HFFc6 (cell line): Measurements from ENCODE around the gene HOXB7. TPM values are rescaled to one million over a fixed set of nuclear protein-coding genes. Genes with fewer than 3 reads are reported as not detected.

Source experiments
- DNase-seq: peaks from one replicate; pipeline ENCODE4 v3.0.0-alpha.2; 2018
- H3K27ac Mint-ChIP-seq: 2 replicates; pipeline ENCODE4 v1.8.0; 2020; ENCODE audit warnings: mild to moderate bottlenecking, mixed read lengths
- H3K27me3 Mint-ChIP-seq: 2 replicates; pipeline ENCODE4 v1.8.0; 2021; ENCODE audit warnings: mild to moderate bottlenecking, moderate library complexity, mixed read lengths; ENCODE audit not compliant: insufficient read depth
- H3K36me3 Mint-ChIP-seq: 2 replicates; pipeline ENCODE4 v1.8.0; 2021; ENCODE audit warnings: low read depth, mixed read lengths
- H3K4me1 Mint-ChIP-seq: 2 replicates; pipeline ENCODE4 v1.8.0; 2020; ENCODE audit warnings: low read depth, mixed read lengths
- H3K4me3 Mint-ChIP-seq: 2 replicates; pipeline ENCODE4 v1.8.0; 2020; ENCODE audit warnings: mild to moderate bottlenecking, moderate library complexity, mixed read lengths
- H3K9me3 Mint-ChIP-seq: 2 replicates; pipeline ENCODE4 v1.8.0; 2020; ENCODE audit warnings: mild to moderate bottlenecking, mixed read lengths
- total RNA-seq, 6 experiments: library from RNA; stranded (reverse); fragmentation: NEBNext Ultra II Directional; extraction: Animal tissue kit (Norgen Biotek cat#: 25700); gene quantifications; 2 replicates in 1 of 6; 3 replicates in 5 of 6; pipeline ENCODE4 v1.2.3, GENCODE V29; 2021
- TF ChIP-seq, protein P1 (sequence below): fragments of 200-600 bp; sonication (generic); IDR thresholded peaks from 2 replicates; pipeline ENCODE4 v1.5.0; 2021; ENCODE audit warnings: antibody characterized with exemption, mild to moderate bottlenecking

Gene HOXB7
- total RNA-seq, 6 experiments from 2014 or later = not detected

DNA sequence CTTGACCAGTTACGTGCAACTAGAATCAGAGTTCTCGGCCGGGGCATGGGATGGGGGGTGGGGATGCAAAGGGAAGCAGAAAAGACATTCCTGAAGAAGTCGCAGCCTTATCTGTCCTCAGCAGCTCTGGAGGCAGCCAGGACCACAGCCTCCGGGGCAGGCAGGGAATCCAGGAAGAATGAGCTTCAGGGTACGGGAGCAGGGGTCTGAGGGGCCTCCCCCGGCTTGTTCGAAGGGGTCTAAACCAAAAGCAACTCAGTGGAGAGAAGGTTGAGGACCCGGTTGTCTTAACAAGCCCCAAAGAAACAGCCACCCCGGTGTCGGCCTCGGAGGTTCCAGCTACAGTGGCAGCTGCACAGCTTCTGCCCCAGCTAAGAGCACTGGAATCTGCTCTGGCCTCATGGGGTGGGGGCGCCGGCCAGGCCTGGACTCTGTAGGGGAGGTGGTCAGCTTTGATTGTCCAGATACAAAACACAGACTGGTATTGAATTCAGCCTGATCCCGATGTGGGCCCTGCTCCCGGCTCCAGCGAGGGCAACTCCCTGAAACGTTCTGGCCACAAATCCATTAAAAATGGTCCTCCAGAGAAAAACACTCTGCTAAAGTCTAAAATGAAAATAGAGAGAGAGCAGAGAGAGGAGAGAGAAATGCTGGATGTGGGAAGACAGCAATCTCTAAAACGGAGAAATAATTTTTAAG, 40.3 kb downstream of the HOXB7 start:
- Mint-ChIP-seq H3K4me1 (no peaks in the 10 kb centered on the region; the same call in 1 of the 2 replicates), H3K9me3 (no peaks in the 10 kb centered on the region), H3K27me3 (peaks cover 35% of the 10 kb centered on the region), H3K4me3 (peak overlapping the region; percentile 58; the same call in 1 of the 2 replicates), H3K27ac (no peak overlapping the region), H3K36me3 (no peaks in the 10 kb centered on the region)
- TF ChIP-seq, protein P1, sequence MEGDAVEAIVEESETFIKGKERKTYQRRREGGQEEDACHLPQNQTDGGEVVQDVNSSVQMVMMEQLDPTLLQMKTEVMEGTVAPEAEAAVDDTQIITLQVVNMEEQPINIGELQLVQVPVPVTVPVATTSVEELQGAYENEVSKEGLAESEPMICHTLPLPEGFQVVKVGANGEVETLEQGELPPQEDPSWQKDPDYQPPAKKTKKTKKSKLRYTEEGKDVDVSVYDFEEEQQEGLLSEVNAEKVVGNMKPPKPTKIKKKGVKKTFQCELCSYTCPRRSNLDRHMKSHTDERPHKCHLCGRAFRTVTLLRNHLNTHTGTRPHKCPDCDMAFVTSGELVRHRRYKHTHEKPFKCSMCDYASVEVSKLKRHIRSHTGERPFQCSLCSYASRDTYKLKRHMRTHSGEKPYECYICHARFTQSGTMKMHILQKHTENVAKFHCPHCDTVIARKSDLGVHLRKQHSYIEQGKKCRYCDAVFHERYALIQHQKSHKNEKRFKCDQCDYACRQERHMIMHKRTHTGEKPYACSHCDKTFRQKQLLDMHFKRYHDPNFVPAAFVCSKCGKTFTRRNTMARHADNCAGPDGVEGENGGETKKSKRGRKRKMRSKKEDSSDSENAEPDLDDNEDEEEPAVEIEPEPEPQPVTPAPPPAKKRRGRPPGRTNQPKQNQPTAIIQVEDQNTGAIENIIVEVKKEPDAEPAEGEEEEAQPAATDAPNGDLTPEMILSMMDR = no peak
- DNase-seq = no peak

DNA sequence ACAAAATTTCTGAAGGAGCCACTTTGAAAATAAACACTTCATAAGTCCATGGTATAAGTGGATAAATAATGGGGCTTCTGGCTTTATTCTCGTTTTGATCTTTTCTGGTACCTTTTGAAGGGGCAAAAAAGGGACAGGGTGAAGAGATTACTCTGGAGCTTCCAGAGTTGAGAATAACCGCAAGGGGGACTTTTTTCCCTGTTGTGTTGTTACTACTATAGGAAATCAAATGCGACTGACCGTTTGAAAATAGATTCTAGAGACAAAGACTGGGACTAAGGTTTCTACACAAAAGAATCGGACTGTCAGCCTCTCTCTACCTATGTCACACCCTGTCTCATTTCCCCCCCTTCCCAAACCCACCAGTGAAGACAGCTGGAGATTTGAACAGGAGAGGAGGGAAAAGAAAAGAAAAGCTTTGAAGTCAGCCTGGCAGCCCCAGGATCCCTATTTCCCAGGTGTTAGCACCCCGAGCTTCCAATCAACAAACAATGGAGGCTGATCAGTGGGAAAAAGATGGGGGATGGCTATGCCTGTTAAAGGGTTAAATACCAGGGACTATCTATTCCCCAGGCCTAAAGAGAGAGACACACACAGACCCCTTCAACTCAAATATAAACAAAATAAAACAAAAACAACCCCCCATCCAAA, 41.0 kb downstream of the HOXB7 start:
- TF ChIP-seq, protein P1 = 0 out of 2 replicates have a peak, but pooled peaks have one; percentile 14
- Mint-ChIP-seq H3K4me1 (no peaks in the 10 kb centered on the region; the same call in 1 of the 2 replicates), H3K36me3 (no peaks in the 10 kb centered on the region), H3K9me3 (no peaks in the 10 kb centered on the region), H3K4me3 (no peak overlapping the region), H3K27ac (no peak overlapping the region), H3K27me3 (peaks cover 29% of the 10 kb centered on the region)
- DNase-seq = no peak

DNA sequence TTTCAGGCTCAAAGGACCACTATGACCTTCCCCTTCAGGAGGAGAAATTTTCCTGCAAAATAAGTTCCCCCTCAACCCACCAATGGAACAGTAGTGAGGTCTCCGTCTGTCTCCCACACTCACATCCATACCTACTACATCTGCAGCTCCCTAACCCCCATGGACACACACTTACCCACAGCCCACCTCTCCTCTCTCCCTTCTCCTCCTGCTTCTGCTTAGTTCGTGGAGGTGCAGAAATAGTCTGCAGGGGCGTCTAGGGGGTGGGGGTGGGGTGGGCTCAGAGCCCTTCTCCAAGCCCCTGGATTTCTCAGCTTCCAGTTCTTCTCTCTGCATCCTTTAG, 41.6 kb downstream of the HOXB7 start:
- Mint-ChIP-seq H3K36me3 (no peaks in the 10 kb centered on the region), H3K27me3 (peaks cover 27% of the 10 kb centered on the region), H3K4me3 (no peak overlapping the region), H3K9me3 (no peaks in the 10 kb centered on the region), H3K27ac (no peak overlapping the region), H3K4me1 (no peaks in the 10 kb centered on the region; the same call in 1 of the 2 replicates)
- TF ChIP-seq, protein P1 = no peak
- no peak for DNase-seq

DNA sequence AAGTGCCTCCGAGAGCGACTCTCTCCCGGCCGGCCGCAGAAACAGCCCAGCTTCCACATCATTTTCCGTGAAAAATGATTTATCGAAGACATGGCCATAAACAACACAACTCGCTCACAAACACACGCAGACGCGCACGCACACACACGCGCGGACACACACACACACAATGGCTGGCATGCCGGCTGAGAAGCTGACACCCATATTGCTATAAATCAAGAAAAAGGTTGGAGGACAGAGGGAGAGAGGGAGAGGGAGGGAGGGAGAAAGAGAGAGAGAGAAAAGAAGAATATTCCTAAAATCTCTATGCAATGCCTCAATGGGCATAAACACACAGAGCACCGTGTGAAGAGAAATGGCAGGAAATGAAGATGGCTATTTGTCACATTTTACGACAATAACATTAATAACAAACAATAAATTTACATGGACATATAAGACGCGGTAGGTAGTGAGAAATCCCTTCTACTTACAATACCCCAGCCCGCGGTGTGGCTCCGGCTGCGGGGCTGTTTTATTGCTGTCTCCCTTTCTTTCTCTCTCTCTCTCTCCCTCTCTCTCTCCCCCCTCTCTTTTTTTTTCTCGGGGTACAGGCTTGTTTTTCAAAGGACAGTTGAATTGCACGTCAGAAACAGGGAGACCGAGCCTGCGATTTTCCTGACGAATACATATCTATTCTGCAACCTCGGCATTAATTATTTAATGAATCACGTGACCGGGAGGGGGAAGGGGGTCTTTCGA, 42.1 kb downstream of the HOXB7 start:
- no peaks in the 10 kb centered on the region; the same call in 1 of the 2 replicates for H3K4me1 Mint-ChIP-seq
- no peak overlapping the region for H3K4me3 Mint-ChIP-seq
- H3K36me3 Mint-ChIP-seq = no peaks in the 10 kb centered on the region
- H3K27ac Mint-ChIP-seq = no peak overlapping the region
- H3K27me3 Mint-ChIP-seq = peaks cover 23% of the 10 kb centered on the region
- TF ChIP-seq, protein P1 = no peak
- no peak for DNase-seq
- H3K9me3 Mint-ChIP-seq = no peaks in the 10 kb centered on the region

DNA sequence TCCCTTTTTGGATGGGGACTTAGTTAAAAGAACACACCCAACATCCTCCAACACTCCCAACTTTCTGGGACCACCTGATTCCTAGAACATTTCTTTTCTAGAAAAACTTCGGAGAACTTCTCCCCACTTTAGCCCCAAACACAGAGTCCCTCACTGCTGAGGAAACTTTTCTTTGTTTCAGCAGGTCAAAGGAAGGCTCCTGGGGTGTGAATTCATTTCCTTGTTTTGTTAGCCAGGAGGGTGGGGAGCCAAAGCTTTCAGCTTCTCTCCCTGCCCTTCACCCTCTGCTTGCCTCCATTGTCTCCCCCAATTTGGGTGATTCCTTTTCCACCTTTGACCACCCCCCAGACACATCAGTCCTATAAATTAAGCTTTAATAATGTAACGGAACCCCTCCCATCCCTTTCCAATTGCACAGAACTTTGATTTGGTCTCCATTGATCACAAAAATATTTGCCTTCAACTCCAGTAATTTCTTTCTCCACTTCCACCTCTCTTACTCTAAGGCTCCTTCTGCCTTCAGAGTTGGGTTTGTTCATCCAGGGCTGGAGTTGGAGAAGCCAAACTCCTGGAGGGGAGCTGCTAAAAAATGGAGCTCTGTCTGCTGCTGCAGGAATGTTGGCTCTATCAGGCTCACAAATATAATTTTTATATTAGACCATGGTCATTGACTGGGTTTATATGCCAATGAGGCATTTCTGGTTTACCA, 43.0 kb downstream of the HOXB7 start:
- TF ChIP-seq, protein P1 = no peak
- no peaks in the 10 kb centered on the region for H3K9me3 Mint-ChIP-seq
- H3K27me3 Mint-ChIP-seq = peaks cover 23% of the 10 kb centered on the region
- H3K36me3 Mint-ChIP-seq = no peaks in the 10 kb centered on the region
- no peaks in the 10 kb centered on the region; the same call in 1 of the 2 replicates for H3K4me1 Mint-ChIP-seq
- DNase-seq = no peak
- no peak overlapping the region for H3K4me3 Mint-ChIP-seq
- no peak overlapping the region for H3K27ac Mint-ChIP-seq
